Coronary artery (tissue), 2 donors: Measurements from ENCODE around the gene LEFTY2.
"Not testable (repeated sequence)": the region's sequence is repeated elsewhere in the genome, so short reads cannot be mapped to it uniquely, and the experiment has no call there.

Source experiments
- DNase-seq: peaks from one replicate; pipeline ENCODE4 v3.0.0-alpha.2; 2017; ENCODE audit warnings: low spot score
- H3K27ac ChIP-seq, 2 donors: fragments of 200-600 bp; sonication (generic); one replicate each; pipeline ENCODE4 v1.5.1; 2016 to 2019
- H3K4me3 ChIP-seq: fragments of 200-600 bp; sonication (generic); 2 replicates; pipeline ENCODE4 v1.5.1; 2016; ENCODE audit warnings: mild to moderate bottlenecking, moderate library complexity
- TF ChIP-seq, protein P1 (sequence below): fragments of 200-600 bp; sonication (generic); IDR thresholded peaks from one replicate; pipeline ENCODE4 v1.5.1; 2019; ENCODE audit warnings: antibody characterized with exemption

The LEFTY2 gene, protein sequence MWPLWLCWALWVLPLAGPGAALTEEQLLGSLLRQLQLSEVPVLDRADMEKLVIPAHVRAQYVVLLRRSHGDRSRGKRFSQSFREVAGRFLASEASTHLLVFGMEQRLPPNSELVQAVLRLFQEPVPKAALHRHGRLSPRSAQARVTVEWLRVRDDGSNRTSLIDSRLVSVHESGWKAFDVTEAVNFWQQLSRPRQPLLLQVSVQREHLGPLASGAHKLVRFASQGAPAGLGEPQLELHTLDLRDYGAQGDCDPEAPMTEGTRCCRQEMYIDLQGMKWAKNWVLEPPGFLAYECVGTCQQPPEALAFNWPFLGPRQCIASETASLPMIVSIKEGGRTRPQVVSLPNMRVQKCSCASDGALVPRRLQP

DNA sequence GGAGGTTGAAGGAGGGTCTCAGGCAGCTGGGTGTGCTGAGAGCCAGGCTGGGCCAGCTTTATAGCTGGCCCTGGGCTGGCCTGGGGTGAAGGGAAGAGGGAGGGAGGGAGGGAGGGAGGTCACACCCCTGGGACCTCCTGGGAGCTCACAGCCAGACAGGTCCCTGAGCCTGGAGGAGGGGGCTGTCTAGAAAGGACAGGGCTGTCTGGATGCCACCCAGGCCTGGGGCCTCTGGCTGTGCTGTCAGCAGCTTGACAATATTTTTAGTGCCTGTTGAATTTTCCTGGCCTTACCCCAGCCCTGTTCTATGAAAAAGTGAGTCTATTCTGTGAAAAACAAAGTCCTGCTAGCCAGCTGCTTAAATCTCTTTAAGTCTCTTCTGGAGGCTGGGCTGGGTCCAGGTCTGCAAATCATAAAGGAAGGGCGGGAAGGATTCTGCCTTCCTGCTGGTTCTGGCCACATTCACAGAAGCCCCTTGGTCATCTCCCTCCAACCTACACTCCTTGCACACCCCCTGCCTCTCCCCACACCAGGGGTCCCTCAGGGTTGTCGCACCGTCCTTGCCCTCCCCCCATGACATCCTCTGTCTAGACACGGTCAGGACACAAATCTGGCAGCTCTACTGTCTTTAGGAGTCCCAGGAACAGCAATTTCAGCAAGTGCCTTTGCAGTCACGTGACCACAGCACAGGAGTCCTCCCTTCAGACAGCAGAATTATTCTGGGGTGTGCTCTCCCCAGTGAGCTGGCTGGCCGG lies at the start of gene LEFTY2:
Gene LEFTY2, minus strand, starts transcription at position 34 of the 755 bp plus-strand sequence. CDS start 80 bp downstream, outside the sequence.
- Histone ChIP-seq H3K27ac (peak within 1 kb of the TSS; percentile 63 to 82), H3K4me3 (peak within 1 kb of the TSS; percentile 14)
- TF ChIP-seq, protein P1, sequence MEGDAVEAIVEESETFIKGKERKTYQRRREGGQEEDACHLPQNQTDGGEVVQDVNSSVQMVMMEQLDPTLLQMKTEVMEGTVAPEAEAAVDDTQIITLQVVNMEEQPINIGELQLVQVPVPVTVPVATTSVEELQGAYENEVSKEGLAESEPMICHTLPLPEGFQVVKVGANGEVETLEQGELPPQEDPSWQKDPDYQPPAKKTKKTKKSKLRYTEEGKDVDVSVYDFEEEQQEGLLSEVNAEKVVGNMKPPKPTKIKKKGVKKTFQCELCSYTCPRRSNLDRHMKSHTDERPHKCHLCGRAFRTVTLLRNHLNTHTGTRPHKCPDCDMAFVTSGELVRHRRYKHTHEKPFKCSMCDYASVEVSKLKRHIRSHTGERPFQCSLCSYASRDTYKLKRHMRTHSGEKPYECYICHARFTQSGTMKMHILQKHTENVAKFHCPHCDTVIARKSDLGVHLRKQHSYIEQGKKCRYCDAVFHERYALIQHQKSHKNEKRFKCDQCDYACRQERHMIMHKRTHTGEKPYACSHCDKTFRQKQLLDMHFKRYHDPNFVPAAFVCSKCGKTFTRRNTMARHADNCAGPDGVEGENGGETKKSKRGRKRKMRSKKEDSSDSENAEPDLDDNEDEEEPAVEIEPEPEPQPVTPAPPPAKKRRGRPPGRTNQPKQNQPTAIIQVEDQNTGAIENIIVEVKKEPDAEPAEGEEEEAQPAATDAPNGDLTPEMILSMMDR, result no peak
- DNase-seq, result no peak

DNA sequence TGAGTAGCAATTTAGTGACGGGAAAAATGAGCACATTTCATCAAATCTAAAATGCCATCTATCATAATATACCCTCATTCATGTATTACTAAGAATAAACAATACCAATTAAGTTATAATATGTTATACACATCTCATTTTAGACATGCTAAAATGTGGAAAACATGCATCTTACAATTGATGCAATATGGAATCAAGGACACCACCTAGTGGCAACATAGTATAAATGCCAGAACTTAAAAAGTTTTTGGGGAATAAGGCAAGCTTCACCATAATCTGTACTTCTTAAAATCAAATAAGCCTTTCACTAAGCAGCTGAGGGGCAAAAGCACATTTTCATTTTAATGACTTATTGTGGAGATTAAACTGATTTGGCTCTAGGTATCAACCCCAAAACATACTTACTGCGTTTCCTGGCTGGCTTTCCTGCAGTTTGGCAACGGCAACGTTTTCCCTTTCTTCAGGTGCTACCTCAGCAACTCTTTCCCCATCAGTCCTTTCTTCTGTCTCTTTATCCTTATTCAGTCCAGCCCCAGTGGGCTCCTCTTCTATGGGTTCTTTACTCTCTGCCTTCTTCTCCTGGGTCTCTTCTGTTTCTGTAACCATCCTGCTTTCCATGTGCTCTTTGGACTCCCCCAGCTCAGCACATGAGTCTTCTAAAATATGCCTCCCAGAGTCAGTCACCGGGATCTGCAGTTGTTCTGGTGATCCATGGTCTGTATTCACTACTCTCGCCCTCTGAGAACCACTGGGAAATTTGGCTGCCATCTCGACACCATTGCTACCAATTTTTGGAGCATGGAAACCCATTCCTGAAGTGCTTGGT lies 46.7 kb upstream of the LEFTY2 start:
- TF ChIP-seq, protein P1, result peak; percentile 50
- Histone ChIP-seq H3K27ac (no peak overlapping the region), H3K4me3 (no peak overlapping the region)
- no peak for DNase-seq

DNA sequence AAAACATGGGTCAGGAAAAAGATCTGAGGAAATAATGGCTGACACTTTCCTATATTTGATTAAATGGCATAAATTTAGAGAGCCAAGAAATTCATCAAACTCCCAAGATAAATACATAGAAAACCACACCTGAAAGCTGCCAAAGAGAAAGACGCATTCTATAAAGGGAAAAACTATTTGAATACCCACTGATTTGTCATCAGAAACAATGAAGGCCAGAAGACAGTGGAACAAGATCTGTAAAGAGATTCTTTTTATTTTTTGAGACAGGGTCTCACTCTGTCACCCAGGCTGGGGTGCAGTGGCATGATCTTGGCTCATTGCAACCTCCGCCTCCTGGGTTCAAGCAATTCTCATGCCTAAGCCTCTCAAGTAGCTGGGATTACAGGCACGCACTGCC lies 40.7 kb upstream of the LEFTY2 start:
- TF ChIP-seq, protein P1, result no peak
- no peak for DNase-seq
- H3K4me3 ChIP-seq, result no peak overlapping the region
- H3K27ac ChIP-seq, result no peak overlapping the region

DNA sequence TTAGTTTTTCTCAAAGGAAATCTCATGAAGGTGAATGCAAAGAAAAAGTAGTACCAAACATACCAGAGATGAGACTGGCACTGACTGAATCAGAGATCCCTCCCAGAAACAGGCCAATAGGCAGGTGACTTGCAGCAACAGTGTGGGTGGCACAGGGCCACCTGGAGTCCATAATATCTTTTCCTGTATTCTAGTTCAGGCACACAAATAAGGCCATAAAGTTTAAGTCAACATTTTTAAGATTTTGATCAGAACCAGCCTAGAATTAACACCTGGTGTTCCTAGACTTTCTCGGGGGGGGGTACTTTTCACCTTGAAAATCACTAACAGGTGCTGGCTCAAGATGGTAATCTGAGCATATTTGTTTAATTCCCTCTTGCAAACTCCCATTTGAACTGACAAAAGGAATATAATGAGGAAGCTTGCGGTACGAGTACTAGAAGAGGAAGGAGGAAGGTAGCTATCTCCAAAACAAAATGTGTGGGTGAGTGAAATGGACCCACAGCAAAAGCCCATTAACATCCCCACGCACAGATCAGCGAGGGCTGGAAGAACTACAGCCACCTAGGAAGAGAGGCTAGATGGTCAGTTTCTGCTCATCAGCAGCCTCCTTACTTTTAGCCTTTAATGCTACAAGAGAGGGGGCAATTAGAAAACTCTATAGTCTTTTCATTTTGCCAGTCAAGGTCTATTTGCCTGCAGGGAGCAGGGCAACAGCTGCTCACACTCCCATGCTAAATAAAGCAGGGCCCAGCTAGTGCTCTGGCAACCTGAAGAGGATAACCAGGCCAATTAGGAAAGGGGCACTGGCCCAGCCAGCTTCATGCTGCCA lies 39.2 kb upstream of the LEFTY2 start:
- TF ChIP-seq, protein P1, result no peak
- no peak for DNase-seq
- no peak overlapping the region for H3K27ac ChIP-seq
- no peak overlapping the region for H3K4me3 ChIP-seq

DNA sequence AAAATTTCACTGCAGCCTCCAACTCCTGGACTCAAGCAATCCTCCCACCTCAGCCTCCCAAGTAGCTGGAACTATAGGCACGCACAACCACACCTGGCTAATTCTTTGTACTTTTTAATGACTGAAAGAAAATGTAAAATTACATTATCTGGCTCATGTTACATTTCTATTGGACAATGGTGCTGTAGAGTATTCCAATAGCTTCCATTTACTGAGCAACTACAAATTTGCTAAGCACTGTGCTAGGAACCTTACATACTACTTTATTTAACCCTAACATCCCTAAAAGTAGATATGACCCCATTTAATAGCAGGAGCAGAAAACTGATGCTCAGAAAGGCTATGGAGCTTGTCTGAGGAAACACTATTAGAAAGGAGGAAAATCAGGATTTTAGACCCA lies 38.4 kb upstream of the LEFTY2 start:
- DNase-seq, result no peak
- no peak overlapping the region for H3K4me3 ChIP-seq
- H3K27ac ChIP-seq, result no peak overlapping the region
- TF ChIP-seq, protein P1, result no peak

DNA sequence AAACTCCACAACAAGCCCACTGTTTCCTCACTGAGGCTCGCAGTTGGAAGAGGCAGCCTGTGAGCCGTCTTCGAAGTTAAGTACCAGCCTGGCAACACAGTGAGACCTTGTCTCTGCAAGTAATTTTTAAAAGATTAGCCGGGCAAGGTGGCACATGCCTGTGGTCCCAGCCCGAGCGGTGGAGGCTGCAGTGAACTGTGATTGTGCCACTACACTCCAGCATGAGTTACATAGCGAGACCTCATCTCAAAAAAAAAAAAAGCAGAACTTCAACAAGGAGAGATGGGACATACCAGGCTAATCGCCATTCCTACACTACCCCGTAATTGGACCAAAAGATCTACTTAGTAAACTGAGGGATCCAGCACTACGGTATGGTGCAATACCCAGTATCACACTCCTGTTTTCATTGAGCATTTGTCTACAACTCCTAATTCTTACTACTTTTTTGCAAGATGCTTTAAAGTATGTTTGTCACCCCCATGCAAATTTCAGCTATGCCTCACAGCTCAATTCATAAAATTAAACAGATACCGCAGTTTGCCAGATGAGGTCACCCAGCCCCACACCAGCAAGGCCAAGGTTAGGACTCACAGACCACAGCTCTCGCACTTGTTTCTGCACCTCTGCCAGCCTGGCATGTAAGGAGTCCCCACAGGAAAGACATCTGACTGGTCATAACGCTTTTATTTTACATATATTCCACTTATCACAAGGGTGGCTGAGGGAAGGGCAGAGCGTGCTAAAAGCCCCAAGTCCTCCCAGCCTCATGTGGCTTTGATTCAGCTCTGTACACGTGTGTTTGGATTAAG lies 37.1 kb upstream of the LEFTY2 start:
- TF ChIP-seq, protein P1, result no peak
- DNase-seq, result no peak
- no peak overlapping the region for H3K27ac ChIP-seq
- no peak overlapping the region for H3K4me3 ChIP-seq

DNA sequence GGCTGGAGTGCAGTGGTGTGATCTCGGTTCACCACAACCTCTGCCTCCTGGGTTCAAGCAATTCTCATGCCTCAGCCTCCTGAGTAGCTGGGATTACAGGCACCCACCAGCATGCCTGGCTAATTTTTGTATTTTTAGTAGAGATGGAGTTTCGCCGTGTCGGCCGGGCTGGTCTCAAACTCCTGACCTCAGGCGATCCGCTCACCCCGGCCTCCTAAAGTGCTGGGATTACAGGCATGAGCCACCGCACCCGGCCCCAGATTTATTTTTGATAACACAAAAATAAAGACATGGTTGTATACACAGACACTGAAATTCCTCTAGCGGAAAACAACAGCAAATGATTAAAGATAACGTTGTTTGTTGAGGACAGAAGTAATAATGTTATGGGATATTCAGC lies 34.1 kb upstream of the LEFTY2 start:
- H3K4me3 ChIP-seq, DNase-seq: not testable (repeated sequence)

More for the DNA sequence above, 34.1 kb upstream of the LEFTY2 start:
- not testable (repeated sequence) for H3K27ac ChIP-seq
